Neuron (in vitro differentiated cells): ENCODE measurements around the gene LAPTM4A.
A peak's percentile ranks its signal among the peaks of the same experiment; 100 is the strongest.
"Not testable (repeated sequence)": the region's sequence is repeated elsewhere in the genome, so short reads cannot be mapped to it uniquely, and the experiment has no call there.

ENCODE experiments used
- H2AFZ ChIP-seq: one replicate; pipeline ENCODE4 v1.6.1; 2013; ENCODE audit warnings: low read depth, mild to moderate bottlenecking, inconsistent platforms, low read length, moderate library complexity
- H3K27me3 ChIP-seq: one replicate; pipeline ENCODE4 v1.6.1; 2013; ENCODE audit warnings: low read length; ENCODE audit not compliant: insufficient read depth
- H3K36me3 ChIP-seq: one replicate; pipeline ENCODE4 v1.6.1; 2013; ENCODE audit warnings: low read length; ENCODE audit not compliant: insufficient read depth
- H3K4me1 ChIP-seq: one replicate; pipeline ENCODE4 v1.6.1; 2013; ENCODE audit warnings: low read length; ENCODE audit not compliant: insufficient read depth
- H3K4me3 ChIP-seq: 2 replicates; pipeline ENCODE4 v1.5.1; 2013; ENCODE audit warnings: mild to moderate bottlenecking, low read length, moderate library complexity
- H3K9me3 ChIP-seq: one replicate; pipeline ENCODE4 v1.6.1; 2013; ENCODE audit warnings: low read length

Gene LAPTM4A

DNA sequence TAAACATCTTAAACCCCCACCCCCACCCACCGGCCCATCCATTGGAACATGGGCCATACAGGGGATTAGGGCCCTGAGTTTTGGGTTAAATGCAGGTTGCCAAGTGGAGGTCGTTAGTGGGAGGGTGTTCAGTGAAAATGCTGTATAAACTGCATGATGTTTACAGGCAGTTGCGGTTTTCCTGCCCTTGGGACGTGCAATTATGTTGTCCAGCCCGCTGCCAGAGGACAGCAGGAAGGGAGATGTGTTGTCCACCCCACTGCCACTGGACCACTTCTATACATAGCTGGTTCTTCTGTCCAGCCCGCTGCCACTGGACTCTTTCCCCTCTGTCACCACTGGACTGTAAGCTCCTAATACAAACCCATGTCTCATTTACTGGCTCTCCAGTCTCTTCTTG is 2.7 kb upstream of the LAPTM4A start:
- Histone ChIP-seq H2AFZ (no peak overlapping the region), H3K36me3 (no peaks in the 10 kb centered on the region), H3K27me3 (no peaks in the 10 kb centered on the region), H3K9me3 (no peaks in the 10 kb centered on the region), H3K4me3 (no peak overlapping the region), H3K4me1 (peaks cover 8% of the 10 kb centered on the region)

DNA sequence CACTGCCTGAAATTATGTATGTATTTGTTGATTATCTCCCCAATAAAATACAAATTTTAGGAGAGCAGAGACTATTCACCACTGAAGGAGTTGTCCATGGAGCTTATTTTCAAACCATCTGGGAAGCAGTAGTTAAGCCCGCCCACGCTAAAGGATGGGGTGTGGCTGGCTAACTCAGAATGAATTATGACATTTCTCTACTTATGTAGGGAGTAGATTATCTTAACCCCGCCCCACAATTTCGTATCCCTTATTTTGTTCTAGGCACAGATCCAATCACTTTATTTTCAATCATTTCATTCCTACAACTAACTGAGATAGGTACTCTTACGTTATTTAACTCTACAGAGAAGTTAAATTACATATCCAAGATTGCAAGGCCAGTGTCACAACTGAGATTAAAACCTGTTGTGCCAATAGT is 1.4 kb upstream of the LAPTM4A start:
- Histone ChIP-seq H3K36me3 (no peaks in the 10 kb centered on the region), H3K27me3 (no peaks in the 10 kb centered on the region), H3K9me3 (no peaks in the 10 kb centered on the region), H3K4me1 (peaks cover 18% of the 10 kb centered on the region), H2AFZ (peak overlapping the region; percentile 59), H3K4me3 (peak overlapping the region; percentile 76)

DNA sequence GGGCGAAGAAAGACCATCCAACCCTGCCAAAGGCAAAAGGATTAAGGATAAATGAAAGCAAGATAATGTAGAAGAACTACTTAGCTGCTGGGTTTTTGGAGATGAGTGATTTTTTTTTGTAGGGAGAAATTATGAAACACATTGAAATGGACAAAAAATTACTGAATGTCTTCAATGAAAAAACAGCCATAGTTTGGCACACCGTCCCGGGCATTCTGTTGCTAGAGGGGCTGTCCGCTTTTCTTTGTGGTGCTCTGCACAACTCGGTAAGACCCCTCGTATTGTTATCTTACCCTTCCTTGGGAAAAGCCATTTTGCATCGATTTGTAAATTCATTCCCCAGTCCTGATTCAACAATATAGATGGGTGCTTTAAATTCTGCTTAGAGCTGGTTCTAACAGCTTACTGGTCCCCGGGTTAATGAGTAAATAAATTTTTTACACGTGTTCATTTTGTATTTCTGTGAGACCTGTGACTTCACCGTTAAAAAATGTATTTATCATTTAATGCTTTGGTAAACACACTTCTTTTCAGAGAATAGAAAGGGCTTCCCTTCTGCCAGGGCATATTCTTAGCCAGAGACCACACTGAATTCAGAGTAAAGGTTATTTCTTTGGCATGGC is 912 bp upstream of the LAPTM4A start:
- no peaks in the 10 kb centered on the region for H3K9me3 ChIP-seq
- no peaks in the 10 kb centered on the region for H3K27me3 ChIP-seq
- H2AFZ ChIP-seq: peak overlapping the region; percentile 59
- peak overlapping the region; percentile 76 for H3K4me3 ChIP-seq
- H3K36me3 ChIP-seq: no peaks in the 10 kb centered on the region
- peaks cover 18% of the 10 kb centered on the region for H3K4me1 ChIP-seq

DNA sequence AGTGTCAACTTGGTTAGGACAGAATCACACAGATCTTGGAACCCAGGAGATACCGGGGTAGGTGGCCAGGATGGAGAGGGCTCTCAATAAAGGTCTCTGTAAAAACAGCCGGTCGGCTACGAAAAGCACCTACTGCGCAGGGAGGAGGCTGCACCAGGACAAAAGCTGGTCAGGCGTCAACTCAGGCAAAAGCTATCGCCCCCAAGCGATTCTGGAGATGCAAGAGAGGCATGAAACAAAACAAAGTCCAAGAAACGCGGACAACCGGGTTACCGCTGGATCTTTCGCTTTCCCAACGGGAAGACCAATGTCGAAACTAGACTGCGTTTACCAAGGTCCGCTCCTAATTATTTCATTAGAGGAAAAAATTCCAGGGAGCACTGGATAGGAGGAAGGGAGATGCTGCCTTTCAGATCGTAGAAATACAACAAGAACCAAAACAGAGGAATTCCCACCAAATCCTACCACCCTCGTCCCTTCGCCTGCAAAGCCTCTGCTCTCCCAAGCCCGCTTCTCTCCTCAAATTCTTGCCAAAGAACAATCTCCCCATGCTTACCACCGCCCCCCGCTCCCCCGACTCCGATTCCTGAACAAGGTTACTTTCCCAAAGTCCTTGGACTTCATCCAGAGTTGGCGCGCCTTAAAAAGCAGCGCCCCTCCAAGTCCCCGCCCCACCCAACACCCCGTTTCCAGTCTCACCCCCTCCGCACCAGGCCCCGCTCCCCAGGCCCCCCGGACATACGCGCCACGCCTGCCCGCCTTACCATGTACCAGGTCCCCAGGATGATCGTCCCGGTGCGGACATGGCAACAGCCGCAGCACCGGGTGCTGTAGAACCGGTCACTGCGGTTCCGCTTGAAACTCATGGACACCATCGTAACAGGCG is 539 bp downstream of the LAPTM4A start:
- Histone ChIP-seq H3K4me1 (peaks cover 18% of the 10 kb centered on the region), H3K27me3 (no peaks in the 10 kb centered on the region), H3K9me3 (no peaks in the 10 kb centered on the region), H3K36me3 (peaks cover 2% of the 10 kb centered on the region), H2AFZ (no peak overlapping the region), H3K4me3 (peak overlapping the region; percentile 76)

DNA sequence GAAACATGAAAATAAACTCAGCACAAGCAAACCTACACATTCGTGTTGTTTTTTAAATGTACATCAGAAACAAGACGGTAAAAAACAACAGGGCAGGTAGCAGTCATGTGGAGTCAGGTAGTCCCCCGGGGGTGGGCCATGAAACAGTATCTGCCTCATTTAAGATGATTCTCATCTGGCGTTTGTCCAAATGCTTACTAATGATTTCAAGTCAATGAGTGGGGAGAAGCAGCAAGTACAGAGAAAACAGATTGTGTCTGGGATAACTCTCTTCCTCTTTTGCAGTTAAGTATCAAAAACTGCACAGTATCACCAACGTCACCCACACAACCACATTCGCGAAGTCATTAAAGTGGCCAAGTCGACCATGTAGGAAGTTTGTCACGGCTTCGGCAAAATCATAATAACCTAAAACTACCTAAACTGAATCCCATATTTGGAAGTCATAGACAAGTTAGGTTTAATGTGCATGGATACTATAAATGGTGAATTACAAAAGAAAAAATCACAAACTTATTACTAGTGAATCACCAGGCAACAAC is 1.3 kb downstream of the LAPTM4A start:
- Histone ChIP-seq H3K4me3 (peak overlapping the region; percentile 76), H3K4me1 (peaks cover 18% of the 10 kb centered on the region), H3K9me3 (no peaks in the 10 kb centered on the region), H3K36me3 (peaks cover 7% of the 10 kb centered on the region), H2AFZ (no peak overlapping the region), H3K27me3 (no peaks in the 10 kb centered on the region)

DNA sequence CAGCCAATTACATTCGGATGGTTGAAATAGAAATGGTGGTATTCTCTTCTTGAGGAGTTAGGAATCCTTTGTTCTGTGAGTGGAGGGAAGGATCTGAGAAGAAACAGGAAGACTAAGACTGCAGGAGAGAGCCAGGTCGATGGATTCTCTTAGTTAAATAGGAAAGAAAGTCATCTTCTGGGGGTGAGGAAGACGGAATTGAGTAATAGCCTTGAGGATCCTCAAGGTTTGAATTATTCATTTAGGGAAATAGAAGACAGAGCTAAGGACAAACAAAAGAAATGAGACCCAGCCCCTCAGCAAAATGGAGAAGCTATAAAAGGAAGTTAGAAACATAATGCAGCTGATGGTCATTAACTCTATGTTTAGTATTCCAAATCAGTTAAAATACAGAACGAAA is 1.8 kb downstream of the LAPTM4A start:
- Histone ChIP-seq H3K27me3 (no peaks in the 10 kb centered on the region), H2AFZ (peak overlapping the region; percentile 15), H3K4me1 (peaks cover 18% of the 10 kb centered on the region), H3K36me3 (peaks cover 8% of the 10 kb centered on the region), H3K4me3 (peak overlapping the region; percentile 76), H3K9me3 (no peaks in the 10 kb centered on the region)

DNA sequence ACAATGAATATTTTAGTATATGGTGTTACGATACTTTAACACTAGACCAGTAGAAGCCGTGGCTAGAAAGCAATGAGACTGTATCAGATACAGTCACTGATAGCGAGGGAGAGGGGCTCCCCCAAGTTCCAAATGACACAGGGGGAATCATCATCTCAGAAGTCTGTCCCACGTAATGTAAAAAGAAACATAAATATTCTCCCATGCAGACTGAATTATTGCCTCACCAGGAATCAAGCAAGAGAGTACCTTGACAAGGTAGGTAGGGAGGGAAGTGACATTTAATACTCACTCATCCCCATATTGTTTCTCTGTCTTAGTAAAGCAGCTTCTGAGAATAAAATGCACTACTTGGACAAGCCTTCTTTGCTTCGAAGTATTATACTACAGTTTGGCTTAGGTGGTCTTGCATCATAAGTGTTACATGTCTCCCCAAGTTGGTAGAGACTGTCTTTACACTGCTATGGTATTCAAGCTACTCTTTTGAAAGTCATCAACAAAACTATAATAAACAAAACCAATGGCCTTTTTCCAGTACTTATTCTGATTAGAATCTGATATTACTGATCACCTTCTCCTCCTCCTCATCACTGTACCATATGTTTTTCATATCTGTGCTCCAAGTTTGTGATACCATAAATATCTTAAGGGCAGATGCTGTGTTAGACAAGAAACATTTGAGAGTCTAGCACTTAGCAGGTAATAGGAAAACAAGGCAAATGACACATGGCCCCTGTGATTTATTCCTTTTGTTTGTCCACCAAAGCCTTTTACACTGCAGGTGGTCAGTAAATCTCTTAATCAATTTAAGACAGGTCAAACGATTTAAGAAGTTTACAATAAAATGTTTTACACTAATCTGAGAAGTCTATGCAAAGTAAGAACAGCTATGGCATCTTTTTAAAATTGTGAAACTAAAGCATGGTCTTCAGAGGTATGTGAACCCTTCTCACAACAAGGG is 2.7 kb downstream of the LAPTM4A start:
- H3K9me3 ChIP-seq: no peaks in the 10 kb centered on the region
- peak overlapping the region; percentile 76 for H3K4me3 ChIP-seq
- H3K36me3 ChIP-seq: peaks cover 13% of the 10 kb centered on the region
- H3K4me1 ChIP-seq: peaks cover 18% of the 10 kb centered on the region
- H2AFZ ChIP-seq: peak overlapping the region; percentile 15
- H3K27me3 ChIP-seq: no peaks in the 10 kb centered on the region

DNA sequence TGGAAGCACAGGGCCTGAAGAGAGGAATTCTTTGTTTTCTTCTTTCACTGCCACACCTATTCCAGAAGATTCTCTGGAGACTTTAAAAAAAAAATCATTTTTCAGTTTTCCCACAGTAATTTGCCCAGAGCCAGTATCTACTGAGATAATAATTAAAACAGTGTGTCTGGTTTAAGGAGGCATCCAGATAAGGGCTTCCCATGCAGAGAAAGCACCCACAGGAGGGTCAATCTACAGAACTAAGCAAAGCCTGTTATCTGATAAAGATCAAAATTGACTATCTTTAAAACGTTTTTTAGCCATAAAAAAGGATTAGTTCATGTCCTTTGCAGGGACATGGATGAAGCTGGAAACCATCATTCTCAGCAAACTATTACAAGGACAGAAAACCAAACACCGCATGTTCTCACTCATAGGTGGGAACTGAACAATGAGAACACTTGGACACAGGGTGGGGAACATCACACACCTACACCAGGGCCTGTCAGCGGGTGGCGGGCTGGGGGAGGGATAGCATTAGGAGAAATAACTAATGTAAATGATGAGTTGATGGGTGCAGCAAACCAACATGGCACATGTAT is 5.6 kb downstream of the LAPTM4A start:
- not testable (repeated sequence) for H3K4me3 ChIP-seq, H2AFZ ChIP-seq, H3K9me3 ChIP-seq, H3K27me3 ChIP-seq
- peaks cover 25% of the 10 kb centered on the region for H3K36me3 ChIP-seq
- H3K4me1 ChIP-seq: peaks cover 12% of the 10 kb centered on the region

DNA sequence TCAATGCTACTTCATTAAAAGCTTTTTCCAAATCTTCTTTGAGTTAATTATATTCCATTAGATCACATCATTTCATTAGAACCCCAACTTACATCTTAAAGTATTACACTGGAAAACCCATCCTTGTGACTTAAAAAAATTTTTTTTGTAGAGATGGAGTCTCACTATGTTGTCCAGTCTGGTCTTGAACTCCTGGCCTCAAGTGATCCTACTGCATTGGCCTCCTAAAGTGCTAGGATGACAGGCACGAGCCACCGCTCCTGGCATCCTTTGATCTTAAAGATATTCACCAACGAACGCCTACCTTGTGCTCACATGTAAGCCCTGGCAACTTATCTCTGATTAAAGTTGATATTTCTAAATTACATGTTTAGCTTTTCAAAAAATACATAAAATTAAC is 6.7 kb downstream of the LAPTM4A start:
- H3K36me3 ChIP-seq: peaks cover 35% of the 10 kb centered on the region
- no peak overlapping the region for H2AFZ ChIP-seq
- H3K4me3 ChIP-seq: no peak overlapping the region
- peaks cover 12% of the 10 kb centered on the region for H3K4me1 ChIP-seq
- no peaks in the 10 kb centered on the region for H3K9me3 ChIP-seq
- no peaks in the 10 kb centered on the region for H3K27me3 ChIP-seq

DNA sequence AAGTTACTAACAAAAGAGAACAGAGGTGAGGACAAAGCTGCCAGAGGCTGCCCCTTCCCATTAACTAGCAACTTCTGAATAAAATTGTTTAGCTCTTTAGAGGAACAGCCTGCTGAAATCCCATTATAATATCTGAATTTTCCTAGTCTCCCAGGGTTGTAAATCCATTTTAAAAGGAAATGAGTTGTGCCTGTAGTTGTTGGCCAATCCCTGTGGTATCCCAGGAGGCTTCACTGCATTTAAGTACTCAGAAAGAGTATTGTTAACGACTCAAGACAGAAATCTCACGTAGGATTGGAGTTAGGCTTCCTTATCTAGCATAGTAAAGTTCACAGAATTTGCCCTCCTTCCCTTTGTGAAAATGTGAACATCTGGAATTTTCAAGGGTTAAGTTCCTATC is 8.9 kb downstream of the LAPTM4A start:
- Histone ChIP-seq H3K27me3 (no peaks in the 10 kb centered on the region), H3K4me1 (no peaks in the 10 kb centered on the region), H3K36me3 (peaks cover 55% of the 10 kb centered on the region), H2AFZ (no peak overlapping the region), H3K9me3 (no peaks in the 10 kb centered on the region), H3K4me3 (no peak overlapping the region)

DNA sequence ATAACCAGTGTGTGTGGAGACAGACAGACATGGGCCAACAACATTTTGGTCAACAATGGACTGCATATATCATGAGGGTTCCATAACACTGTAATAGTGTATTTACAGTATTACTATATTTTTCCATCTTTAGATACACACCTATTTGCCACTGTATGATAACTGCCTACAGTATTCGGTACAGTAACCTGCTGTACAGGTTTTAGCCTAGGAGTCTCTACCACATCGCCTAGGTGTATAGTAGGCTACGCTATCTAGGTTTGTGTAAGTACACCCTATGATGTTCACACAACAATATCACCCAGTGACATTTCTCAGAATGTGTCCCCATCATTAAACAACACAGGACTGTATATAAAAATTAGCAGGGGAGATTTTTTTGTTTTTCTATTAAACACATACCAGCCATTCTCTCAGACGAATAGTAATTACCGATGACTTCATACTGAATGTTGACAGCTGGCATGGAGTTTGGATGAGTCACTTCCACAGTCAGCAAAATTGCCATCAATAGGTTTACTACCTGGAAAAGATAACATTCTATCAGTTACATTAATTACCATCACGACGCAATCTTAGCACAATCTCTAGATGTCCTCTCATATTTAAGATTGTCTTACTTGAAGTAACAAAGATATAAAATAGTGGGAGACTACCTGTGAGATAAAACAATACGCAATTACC is 10.8 kb downstream of the LAPTM4A start:
- Histone ChIP-seq H3K4me1 (no peaks in the 10 kb centered on the region), H3K36me3 (peaks cover 67% of the 10 kb centered on the region)

DNA sequence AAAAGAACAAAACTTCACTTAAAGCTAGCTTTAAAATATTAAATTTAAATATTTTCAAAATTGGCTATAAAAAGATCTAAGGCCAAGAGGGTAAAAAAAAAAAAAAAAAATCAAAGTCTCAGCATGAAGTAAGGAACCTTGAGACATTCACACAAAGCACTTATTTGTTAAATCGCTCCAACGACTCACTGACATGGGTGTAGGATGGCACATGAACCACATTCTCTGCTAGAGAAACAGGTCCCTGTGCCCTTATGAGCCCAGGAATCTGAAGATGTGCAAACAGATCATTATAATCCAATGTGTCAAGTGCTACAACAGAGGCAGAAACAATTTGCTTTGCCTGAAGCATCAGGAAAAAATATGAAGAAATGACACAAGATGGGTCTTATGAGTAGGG is 13.8 kb downstream of the LAPTM4A start:
- H3K27me3 ChIP-seq: no peaks in the 10 kb centered on the region
- H2AFZ ChIP-seq: no peak overlapping the region
- no peak overlapping the region for H3K4me3 ChIP-seq
- no peaks in the 10 kb centered on the region for H3K4me1 ChIP-seq
- no peaks in the 10 kb centered on the region for H3K9me3 ChIP-seq
- peaks cover 80% of the 10 kb centered on the region for H3K36me3 ChIP-seq

More for the DNA sequence above, 10.8 kb downstream of the LAPTM4A start:
- H2AFZ ChIP-seq: no peak overlapping the region
- no peak overlapping the region for H3K4me3 ChIP-seq
- H3K27me3 ChIP-seq: no peaks in the 10 kb centered on the region
- no peaks in the 10 kb centered on the region for H3K9me3 ChIP-seq
